Measurements from ENCODE around the gene CYP4B1. TPM values are rescaled to one million over a fixed set of nuclear protein-coding genes. Genes with fewer than 3 reads are reported as not detected.
"Not testable (repeated sequence)": the region's sequence is repeated elsewhere in the genome, so short reads cannot be mapped to it uniquely, and the experiment has no call there.

The CYP4B1 gene
- total and polyA plus RNA-seq, 8 donors = 0.75 to 110 (median 6.4) TPM

- H3K9me3 ChIP-seq = no peaks in the 10 kb centered on the region
- TF ChIP-seq POLR2A (IDR thresholded peaks at IDR 0.05) (no peak), EP300 (IDR thresholded peaks at IDR 0.05) (no peak)
- intact Hi-C loops (cut with DNase I; ENCODE audit: low total_unique reads) = no loop called here
- H3K4me1 ChIP-seq = no peaks in the 10 kb centered on the region
- no peak for DNase-seq
- H3K36me3 ChIP-seq = no peaks in the 10 kb centered on the region
- 84 to 100% (median 91%) methylated on average over 1 of the region's 1 CpG for WGBS, 5 donors
- H3K27ac ChIP-seq = no peak overlapping the region
- H3K4me3 ChIP-seq = no peak overlapping the region
- no peaks in the 10 kb centered on the region for H3K27me3 ChIP-seq
These were observed 14.2 kb upstream of the CYP4B1 start for GRCh38 chr1:46784666-46785065.

GRCh38 chr1:46788634-46789033, 10.2 kb upstream of the CYP4B1 start:
- H3K4me1 ChIP-seq; H3K36me3 ChIP-seq; H3K27me3 ChIP-seq; H3K9me3 ChIP-seq; H3K27ac ChIP-seq; H3K4me3 ChIP-seq; intact Hi-C loops (cut with DNase I; ENCODE audit: low total_unique reads): not testable (repeated sequence)
- WGBS, 5 donors = 41 to 69% (median 53%) methylated on average over 4 of the region's 4 CpGs
- peak in 1 of 2 donors; percentile 36 for DNase-seq

- H3K9me3 ChIP-seq = no peaks in the 10 kb centered on the region
- no peaks in the 10 kb centered on the region for H3K4me1 ChIP-seq
- no peak for DNase-seq
- no peak overlapping the region for H3K4me3 ChIP-seq
- intact Hi-C loops (cut with DNase I; ENCODE audit: low total_unique reads) = no loop called here
- H3K36me3 ChIP-seq = no peaks in the 10 kb centered on the region
- TF ChIP-seq CTCF (IDR thresholded peaks at IDR 0.05) (no peak), EP300 (IDR thresholded peaks at IDR 0.05) (no peak), POLR2A (IDR thresholded peaks at IDR 0.05) (no peak), POLR2AphosphoS5 (IDR thresholded peaks at IDR 0.05) (no peak)
- 0 to 28% (median 23%) methylated on average over 1 of the region's 1 CpG for WGBS, 5 donors
- H3K27ac ChIP-seq = no peak overlapping the region
- H3K27me3 ChIP-seq = no peaks in the 10 kb centered on the region
These were observed 8.3 kb upstream of the CYP4B1 start for GRCh38 chr1:46790446-46791101.

GRCh38 chr1:46793126-46793525, 5.7 kb upstream of the CYP4B1 start:
- 77 to 88% (median 79%) methylated on average over 3 of the region's 3 CpGs for WGBS, 5 donors
- no peak overlapping the region for H3K4me3 ChIP-seq
- intact Hi-C loops (cut with DNase I; ENCODE audit: low total_unique reads) = no loop called here
- H3K9me3 ChIP-seq = no peaks in the 10 kb centered on the region
- DNase-seq = no peak
- no peaks in the 10 kb centered on the region for H3K27me3 ChIP-seq
- peaks cover 0 to 5% (median 3%) of the 10 kb centered on the region in 4 donors for H3K4me1 ChIP-seq
- no peaks in the 10 kb centered on the region for H3K36me3 ChIP-seq
- H3K27ac ChIP-seq = no peak overlapping the region
- no peak for TF ChIP-seq POLR2AphosphoS5 (IDR thresholded peaks at IDR 0.05)
- TF ChIP-seq CTCF (IDR thresholded peaks at IDR 0.05) = no peak
- TF ChIP-seq POLR2A (IDR thresholded peaks at IDR 0.05) = no peak
- TF ChIP-seq EP300 (IDR thresholded peaks at IDR 0.05) = no peak

- Histone ChIP-seq H3K36me3 (no peaks in the 10 kb centered on the region), H3K27ac (no peak overlapping the region), H3K4me3 (no peak overlapping the region), H3K9me3 (no peaks in the 10 kb centered on the region), H3K27me3 (peaks cover 0 to 5% (median 0%) of the 10 kb centered on the region in 3 donors), H3K4me1 (peaks cover 0 to 17% (median 12%) of the 10 kb centered on the region in 4 donors)
- 15 to 61% (median 48%) methylated on average over 1 of the region's 1 CpG for WGBS, 5 donors
- no peak for DNase-seq
- no peak for TF ChIP-seq CTCF (IDR thresholded peaks at IDR 0.05)
- intact Hi-C loops (cut with DNase I; ENCODE audit: low total_unique reads) = no loop called here
These were observed 963 bp upstream of the CYP4B1 start for GRCh38 chr1:46797696-46798470.
